OCI-LY7 (cell line): ENCODE results near the gene TELO2. TPM values are rescaled to one million over a fixed set of nuclear protein-coding genes. Genes with fewer than 3 reads are reported as not detected.

ENCODE experiments used
- BruUV-seq: library from RNA; stranded (reverse); fragments of 400-500 nt; replicated peaks from 2 replicates; lab custom pipeline; 2021; lab: Mats Ljungman, UMichigan
- CTCF ChIA-PET: fragments of 300-600 bp; sonication (Branson Sonifier 250); formaldehyde crosslinking; loops from one replicate; lab custom pipeline; 2022; ENCODE audit warnings: antibody characterized with exemption; ENCODE audit not compliant: unreplicated experiment; lab: Charles Lee
- POLR2A ChIA-PET: fragments of 300-600 bp; sonication (Branson Sonifier 250); formaldehyde crosslinking; loops from one replicate; lab custom pipeline; 2022; ENCODE audit warnings: antibody characterized with exemption; lab: Charles Lee
- DNase-seq: peaks from one replicate; pipeline ENCODE4 v3.0.0-alpha.2; 2015; ENCODE audit warnings: low spot score
- H2AFZ ChIP-seq: fragments of 200-600 bp; sonication (generic), shearing (Covaris generic); 2 replicates; pipeline ENCODE4 v1.6.1; 2014; ENCODE audit warnings: mild to moderate bottlenecking, antibody characterized with exemption, low read length, moderate library complexity
- H3K27ac ChIP-seq: fragments of 200-600 bp; sonication (generic); 2 replicates; pipeline ENCODE4 v1.5.1; 2014; ENCODE audit warnings: mixed run types, low read depth, mild to moderate bottlenecking, moderate library complexity, low read length, inconsistent platforms; ENCODE audit not compliant: poor library complexity, severe bottlenecking
- H3K36me3 ChIP-seq: fragments of 200-600 bp; sonication (generic); 2 replicates; pipeline ENCODE4 v1.6.1; 2014; ENCODE audit warnings: mild to moderate bottlenecking, antibody characterized with exemption, low read length, moderate library complexity, mixed read lengths; ENCODE audit not compliant: insufficient read depth
- H3K4me1 ChIP-seq: fragments of 200-600 bp; sonication (generic); 2 replicates; pipeline ENCODE4 v1.5.1; 2014; ENCODE audit warnings: mild to moderate bottlenecking, low read length; ENCODE audit not compliant: insufficient read depth, poor library complexity, severe bottlenecking
- H3K4me2 ChIP-seq: fragments of 200-600 bp; sonication (generic); 2 replicates; pipeline ENCODE4 v1.6.1; 2014; ENCODE audit warnings: mild to moderate bottlenecking, low read length
- H3K4me3 ChIP-seq: fragments of 200-600 bp; sonication (generic); 2 replicates; pipeline ENCODE4 v1.5.1; 2014; ENCODE audit warnings: mild to moderate bottlenecking, low read depth, low read length; ENCODE audit not compliant: poor library complexity, severe bottlenecking
- H3K79me2 ChIP-seq: fragments of 200-600 bp; sonication (generic); 2 replicates; pipeline ENCODE4 v1.6.1; 2016; ENCODE audit warnings: low read depth, mild to moderate bottlenecking, low read length, moderate library complexity, mixed read lengths; ENCODE audit not compliant: insufficient read depth
- H3K9me2 ChIP-seq: fragments of 200-600 bp; sonication (generic); 2 replicates; pipeline ENCODE4 v1.6.1; 2016; ENCODE audit warnings: mild to moderate bottlenecking, low read length, mixed read lengths; ENCODE audit not compliant: insufficient read depth
- H3K9me3 ChIP-seq: fragments of 200-600 bp; sonication (generic); 2 replicates; pipeline ENCODE4 v1.6.1; 2014; ENCODE audit warnings: mild to moderate bottlenecking, mixed run types, low read length, mixed read lengths
- H4K20me1 ChIP-seq: fragments of 200-600 bp; sonication (generic); 2 replicates; pipeline ENCODE4 v1.6.1; 2014; ENCODE audit warnings: mild to moderate bottlenecking, antibody characterized with exemption, low read length, moderate library complexity, mixed read lengths; ENCODE audit not compliant: insufficient read depth
- CTCF ChIP-seq: fragments of 200-600 bp; sonication (generic); conservative IDR thresholded peaks from 2 replicates; pipeline ENCODE4 v1.5.1; 2014; ENCODE audit warnings: mild to moderate bottlenecking, antibody characterized with exemption, low read length, moderate library complexity, mixed read lengths
- EZH2phosphoT487 ChIP-seq: fragments of 200-600 bp; sonication (generic); IDR thresholded peaks from 2 replicates; pipeline ENCODE4 v1.6.1; 2018; ENCODE audit warnings: low read depth, borderline replicate concordance, mild to moderate bottlenecking, mixed run types, antibody characterized with exemption, low read length, moderate library complexity, mixed read lengths
- intact Hi-C: fragments of 100-400 bp; cut with micrococcal nuclease; formaldehyde crosslinking; loops from one replicate; pipeline ENCODE4 v1.10.0; 2022; ENCODE audit not compliant: unreplicated experiment
- total RNA-seq, 2 experiments: library from RNA; depleted of rRNA in 1 of 2; stranded (reverse); fragments of >200 nt in 1 of 2; shearing (Covaris generic) in 1 of 2; gene quantifications; 2 replicates each; pipeline ENCODE4 v1.2.3, GENCODE V29; 2014 to 2022

Gene TELO2
- total RNA-seq, 2 experiments from 2014 or later = 58.2 to 70.1 TPM

GRCh38 chr16:1538804-1539520 is 45.8 kb downstream of the TELO2 start:
- TF ChIP-seq CTCF (peak; percentile 62), EZH2phosphoT487 (no peak)
- H3K27ac ChIP-seq = no peak overlapping the region

GRCh38 chr16:1539720-1540555 is 46.8 kb downstream of the TELO2 start:
- Histone ChIP-seq H2AFZ (no peak overlapping the region), H3K79me2 (no peaks in the 10 kb centered on the region), H3K4me3 (no peak overlapping the region), H3K9me3 (no peaks in the 10 kb centered on the region), H3K4me1 (no peaks in the 10 kb centered on the region), H3K4me2 (no peak overlapping the region), H3K9me2 (no peaks in the 10 kb centered on the region), H3K36me3 (no peaks in the 10 kb centered on the region), H4K20me1 (no peaks in the 10 kb centered on the region), H3K27ac (no peak overlapping the region)
- intact Hi-C loops = no loop called here
- no peak for DNase-seq
- BruUV-seq = no TSS peak
- CTCF ChIA-PET = no interaction called here
- TF ChIP-seq CTCF (no peak), EZH2phosphoT487 (no peak)
- POLR2A ChIA-PET = no interaction called here

More at GRCh38 chr16:1538804-1539520, 45.8 kb downstream of the TELO2 start:
- H3K4me3 ChIP-seq = no peak overlapping the region
- H3K9me3 ChIP-seq = no peaks in the 10 kb centered on the region
- intact Hi-C loops = no loop called here
- ChIA-PET CTCF (no interaction called here), POLR2A (no interaction called here)
- no peaks in the 10 kb centered on the region for H3K36me3 ChIP-seq
- H3K79me2 ChIP-seq = no peaks in the 10 kb centered on the region
- H2AFZ ChIP-seq = no peak overlapping the region
- DNase-seq = peak; percentile 35
- BruUV-seq = no TSS peak
- H3K4me2 ChIP-seq = no peak overlapping the region
- H3K9me2 ChIP-seq = no peaks in the 10 kb centered on the region
- H4K20me1 ChIP-seq = no peaks in the 10 kb centered on the region
- H3K4me1 ChIP-seq = no peaks in the 10 kb centered on the region

GRCh38 chr16:1540556-1540855 is 47.3 kb downstream of the TELO2 start:
- Histone ChIP-seq H3K79me2 (no peaks in the 10 kb centered on the region), H3K9me3 (no peaks in the 10 kb centered on the region), H3K9me2 (no peaks in the 10 kb centered on the region), H3K4me3 (no peak overlapping the region), H3K27ac (no peak overlapping the region), H3K4me1 (no peaks in the 10 kb centered on the region), H2AFZ (no peak overlapping the region), H4K20me1 (no peaks in the 10 kb centered on the region), H3K4me2 (no peak overlapping the region), H3K36me3 (no peaks in the 10 kb centered on the region)
- TF ChIP-seq EZH2phosphoT487 (no peak), CTCF (no peak)
- intact Hi-C loops = no loop called here
- BruUV-seq = no TSS peak
- DNase-seq = no peak
- POLR2A ChIA-PET = no interaction called here
- CTCF ChIA-PET = no interaction called here
